HG03095 (cell line): ENCODE measurements around the gene RPL7A.
"Not testable (repeated sequence)": the region's sequence is repeated elsewhere in the genome, so short reads cannot be mapped to it uniquely, and the experiment has no call there.

Source experiments
- ATAC-seq: cut with Tn5 transposase; IDR thresholded peaks from one replicate; pipeline ENCODE4 v1.9.1; 2021; ENCODE audit warnings: moderate library complexity; ENCODE audit not compliant: unreplicated experiment

The RPL7A gene

GRCh38 chr9:133327834-133328484 lies 20.1 kb upstream of the RPL7A start:
- no peak for ATAC-seq

- ATAC-seq: not testable (repeated sequence)
Observed at GRCh38 chr9:133329306-133330156, 18.5 kb upstream of the RPL7A start.

GRCh38 chr9:133331221-133331620 lies 16.8 kb upstream of the RPL7A start:
- no peak for ATAC-seq

- ATAC-seq: no peak
Observed at GRCh38 chr9:133331641-133332380, 16.2 kb upstream of the RPL7A start.

- ATAC-seq: no peak
Observed at GRCh38 chr9:133332381-133332730, 15.7 kb upstream of the RPL7A start.

GRCh38 chr9:133333011-133333410 lies 15.0 kb upstream of the RPL7A start:
- no peak for ATAC-seq

- no peak for ATAC-seq
Observed at GRCh38 chr9:133333566-133333965, 14.5 kb upstream of the RPL7A start.

- no peak for ATAC-seq
Observed at GRCh38 chr9:133334161-133334560, 13.9 kb upstream of the RPL7A start.

- ATAC-seq: not testable (repeated sequence)
Observed at GRCh38 chr9:133334888-133335287, 13.1 kb upstream of the RPL7A start.

GRCh38 chr9:133335924-133336811 lies 11.8 kb upstream of the RPL7A start, which contains the start of gene SURF6:
Gene SURF6 (minus strand): TSS chr9:133336188. CDS start chr9:133336132, 56 bp downstream.
- peak; percentile 67 for ATAC-seq

- ATAC-seq: no peak
Observed at GRCh38 chr9:133339641-133340040, 8.4 kb upstream of the RPL7A start.

- no peak for ATAC-seq
Observed at GRCh38 chr9:133340256-133340655, 7.8 kb upstream of the RPL7A start.

- ATAC-seq: no peak
Observed at GRCh38 chr9:133340916-133341315, 7.1 kb upstream of the RPL7A start.

GRCh38 chr9:133341369-133342068 lies 6.5 kb upstream of the RPL7A start:
- no peak for ATAC-seq

- ATAC-seq: no peak
Observed at GRCh38 chr9:133342069-133342406, 6.0 kb upstream of the RPL7A start.

GRCh38 chr9:133342570-133342969 lies 5.4 kb upstream of the RPL7A start:
- no peak for ATAC-seq

GRCh38 chr9:133344071-133344470 lies 3.9 kb upstream of the RPL7A start:
- no peak for ATAC-seq

- ATAC-seq: no peak
Observed at GRCh38 chr9:133344979-133345378, 3.0 kb upstream of the RPL7A start.

GRCh38 chr9:133345596-133345995 lies 2.4 kb upstream of the RPL7A start:
- ATAC-seq: no peak
